HepG2 (cell line): ENCODE results near the gene IQSEC1. TPM values are rescaled to one million over a fixed set of nuclear protein-coding genes. Genes with fewer than 3 reads are reported as not detected.

Source experiments
- CREB1 ChIP-seq, 2 experiments: fragments of 450-650 bp in 1 of 2; IDR thresholded peaks; 2 replicates each; pipeline ENCODE4 v1.6.1; 2016 to 2017; ENCODE audit warnings: control low read depth in 1 of 2, mild to moderate bottlenecking in 1 of 2, missing compliant biosample characterization in 1 of 2, missing genetic modification characterization in 1 of 2
- FOXC1 ChIP-seq: sonication (generic); formaldehyde crosslinking; IDR thresholded peaks from 2 replicates; pipeline ENCODE4 v1.8.0; 2022; ENCODE audit warnings: mild to moderate bottlenecking, missing genetic modification reagents, borderline replicate concordance
- MED1 ChIP-seq: sonication (generic); formaldehyde crosslinking; IDR thresholded peaks from 2 replicates; pipeline ENCODE4 v1.4.0; 2020; ENCODE audit warnings: missing genetic modification reagents
- NBN ChIP-seq: fragments of 450-650 bp; conservative IDR thresholded peaks from 2 replicates; pipeline ENCODE4 v1.6.1; 2017
- TEAD3 ChIP-seq: optimal IDR thresholded peaks from 2 replicates; pipeline ENCODE3; 2016; ENCODE audit warnings: borderline replicate concordance
- THYN1 ChIP-seq: sonication (generic); formaldehyde crosslinking; IDR thresholded peaks from 2 replicates; pipeline ENCODE4 v1.8.1; 2023; ENCODE audit warnings: low read depth, mild to moderate bottlenecking, moderate library complexity, missing genetic modification reagents, borderline replicate concordance
- WIZ ChIP-seq: sonication (generic); formaldehyde crosslinking; IDR thresholded peaks from 2 replicates; pipeline ENCODE4 v1.5.1; 2020; ENCODE audit warnings: mild to moderate bottlenecking, missing genetic modification reagents
- ZNF180 ChIP-seq: sonication (generic); formaldehyde crosslinking; IDR thresholded peaks from 2 replicates; pipeline ENCODE4 v1.4.0; 2020; ENCODE audit warnings: low read depth, missing genetic modification reagents, borderline replicate concordance
- ZNF251 ChIP-seq: sonication (generic); formaldehyde crosslinking; IDR thresholded peaks from 2 replicates; pipeline ENCODE4 v1.9.0; 2021; ENCODE audit warnings: mild to moderate bottlenecking, missing genetic modification reagents
- ZNF646 ChIP-seq: sonication (generic); formaldehyde crosslinking; IDR thresholded peaks from 2 replicates; pipeline ENCODE4 v1.9.0; 2021; ENCODE audit warnings: mild to moderate bottlenecking, missing genetic modification reagents
- polyA plus RNA-seq, 8 experiments: library from polyadenylated mRNA; depleted of rRNA in 3 of 8; stranded (reverse) in 7 of 8; unstranded in 1 of 8; fragments of >200 nt; fragmentation: Illumina TruSeq in 4 of 8; extraction: Trizol in 4 of 8; gene quantifications; 2 replicates each; pipeline versions ENCODE4 v1.2.1 to v1.2.3, GENCODE V29; 2011 to 2016; ENCODE audit warnings: low read depth in 4 of 8, missing spikeins in 1 of 8, mixed read lengths in 1 of 8; ENCODE audit not compliant: insufficient read depth in 1 of 8
- total RNA-seq, 5 experiments: library from RNA; depleted of rRNA; stranded (reverse); fragments of >200 nt; fragmentation: Illumina TruSeq; extraction: Trizol; gene quantifications; 2 replicates each; pipeline ENCODE4 v1.2.3, GENCODE V29; 2016; ENCODE audit warnings: low read depth in 1 of 5
- TF ChIP-seq, protein P1 (sequence below), 2 experiments: sonication (generic) in 1 of 2; formaldehyde crosslinking in 1 of 2; IDR thresholded peaks; 2 replicates each; pipeline versions ENCODE4 v1.4.0 to v1.6.1; 2016 to 2020; ENCODE audit warnings: borderline replicate concordance in 1 of 2, low read depth in 1 of 2, mild to moderate bottlenecking in 1 of 2, missing genetic modification reagents in 1 of 2
- TF ChIP-seq, protein P2 (sequence below): sonication (generic); formaldehyde crosslinking; IDR thresholded peaks from 2 replicates; pipeline ENCODE4 v1.4.0; 2020; ENCODE audit warnings: missing genetic modification reagents
- TF ChIP-seq, protein P3 (sequence below): IDR thresholded peaks from 2 replicates; pipeline ENCODE4 v1.6.1; 2016; ENCODE audit warnings: mild to moderate bottlenecking, missing biosample characterization, missing genetic modification reagents

Gene IQSEC1
- total and polyA plus RNA-seq, 2 of the 13 experiments (the other 11 are each of a cell fraction or from before 2014, with no cell fraction given) = 17.4 to 20.2 TPM

- TF ChIP-seq, protein P1, sequence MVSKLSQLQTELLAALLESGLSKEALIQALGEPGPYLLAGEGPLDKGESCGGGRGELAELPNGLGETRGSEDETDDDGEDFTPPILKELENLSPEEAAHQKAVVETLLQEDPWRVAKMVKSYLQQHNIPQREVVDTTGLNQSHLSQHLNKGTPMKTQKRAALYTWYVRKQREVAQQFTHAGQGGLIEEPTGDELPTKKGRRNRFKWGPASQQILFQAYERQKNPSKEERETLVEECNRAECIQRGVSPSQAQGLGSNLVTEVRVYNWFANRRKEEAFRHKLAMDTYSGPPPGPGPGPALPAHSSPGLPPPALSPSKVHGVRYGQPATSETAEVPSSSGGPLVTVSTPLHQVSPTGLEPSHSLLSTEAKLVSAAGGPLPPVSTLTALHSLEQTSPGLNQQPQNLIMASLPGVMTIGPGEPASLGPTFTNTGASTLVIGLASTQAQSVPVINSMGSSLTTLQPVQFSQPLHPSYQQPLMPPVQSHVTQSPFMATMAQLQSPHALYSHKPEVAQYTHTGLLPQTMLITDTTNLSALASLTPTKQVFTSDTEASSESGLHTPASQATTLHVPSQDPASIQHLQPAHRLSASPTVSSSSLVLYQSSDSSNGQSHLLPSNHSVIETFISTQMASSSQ (IDR thresholded peaks at IDR 0.05; ENCODE audit: low read depth) = no peak
- TF ChIP-seq, protein P1 (CRISPR knock-in tag; IDR thresholded peaks at IDR 0.05; ENCODE audit: borderline replicate concordance) = 0 out of 2 replicates have a peak, but pooled peaks have one; percentile 27
- TF ChIP-seq ZNF180 (CRISPR knock-in tag) (no peak), ZNF646 (CRISPR knock-in tag) (no peak), WIZ (CRISPR knock-in tag) (no peak), THYN1 (CRISPR knock-in tag) (no peak), MED1 (peak; percentile 50), FOXC1 (CRISPR knock-in tag) (no peak), TEAD3 (peak; percentile 7), NBN (no peak), CREB1 (IDR thresholded peaks at IDR 0.05) (peak; percentile 56), CREB1 (CRISPR knock-in tag; IDR thresholded peaks at IDR 0.05) (peak; percentile 64), ZNF251 (CRISPR knock-in tag) (no peak)
- TF ChIP-seq, protein P2, sequence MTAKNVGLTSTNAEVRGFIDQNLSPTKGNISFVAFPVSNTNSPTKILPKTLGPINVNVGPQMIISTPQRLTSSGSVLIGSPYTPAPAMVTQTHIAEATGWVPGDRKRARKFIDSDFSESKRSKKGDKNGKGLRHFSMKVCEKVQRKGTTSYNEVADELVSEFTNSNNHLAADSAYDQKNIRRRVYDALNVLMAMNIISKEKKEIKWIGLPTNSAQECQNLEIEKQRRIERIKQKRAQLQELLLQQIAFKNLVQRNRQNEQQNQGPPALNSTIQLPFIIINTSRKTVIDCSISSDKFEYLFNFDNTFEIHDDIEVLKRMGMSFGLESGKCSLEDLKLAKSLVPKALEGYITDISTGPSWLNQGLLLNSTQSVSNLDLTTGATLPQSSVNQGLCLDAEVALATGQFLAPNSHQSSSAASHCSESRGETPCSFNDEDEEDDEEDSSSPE (CRISPR knock-in tag) = 0 out of 2 replicates have a peak, but pooled peaks have one; percentile 23
- TF ChIP-seq, protein P3, sequence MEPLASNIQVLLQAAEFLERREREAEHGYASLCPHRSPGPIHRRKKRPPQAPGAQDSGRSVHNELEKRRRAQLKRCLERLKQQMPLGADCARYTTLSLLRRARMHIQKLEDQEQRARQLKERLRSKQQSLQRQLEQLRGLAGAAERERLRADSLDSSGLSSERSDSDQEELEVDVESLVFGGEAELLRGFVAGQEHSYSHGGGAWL (CRISPR knock-in tag) = peak; percentile 34; the same call in 1 of the 2 replicates
Measured at GRCh38 chr3:12999147-13000140, 73.8 kb downstream of the IQSEC1 start (continued).
